CD8-positive, alpha-beta memory T cell (primary cell): ENCODE measurements around the gene TNRC6C. TPM values are rescaled to one million over a fixed set of nuclear protein-coding genes. Genes with fewer than 3 reads are reported as not detected.

Experiments used
- CTCF ChIA-PET: fragments of 350-600 bp; sonication (Branson Sonifier 250); formaldehyde crosslinking; loops from one replicate; lab custom pipeline; 2021; ENCODE audit warnings: antibody characterized with exemption; lab: Charles Lee
- POLR2A ChIA-PET: fragments of 350-600 bp; sonication (Branson Sonifier 250); formaldehyde crosslinking; loops from one replicate; lab custom pipeline; 2021; ENCODE audit warnings: antibody characterized with exemption; lab: Charles Lee
- DNase-seq, 5 donors: peaks; one replicate each; pipeline versions ENCODE4 v3.0.0 to v3.0.0-alpha.2; 2020 to 2022; ENCODE audit warnings: mixed read lengths in 1 of 5
- H3K27ac ChIP-seq: one replicate; pipeline ENCODE4 v1.7.0; 2013; ENCODE audit warnings: low read depth, mild to moderate bottlenecking, low read length, moderate library complexity
- H3K27me3 ChIP-seq: 2 replicates; pipeline ENCODE4 v1.7.0; 2013; ENCODE audit warnings: low read length, mild to moderate bottlenecking; ENCODE audit not compliant: insufficient read depth, poor library complexity, severe bottlenecking
- H3K36me3 ChIP-seq: 2 replicates; pipeline ENCODE4 v1.7.0; 2013; ENCODE audit warnings: mild to moderate bottlenecking, low read length, moderate library complexity; ENCODE audit not compliant: insufficient read depth
- H3K4me1 ChIP-seq: 2 replicates; pipeline ENCODE4 v1.7.0; 2013; ENCODE audit warnings: mild to moderate bottlenecking, low read length, moderate library complexity; ENCODE audit not compliant: insufficient read depth
- H3K4me3 ChIP-seq: 2 replicates; pipeline ENCODE4 v1.7.0; 2013; ENCODE audit warnings: mild to moderate bottlenecking, low read length
- H3K9me3 ChIP-seq: 2 replicates; pipeline ENCODE4 v1.7.0; 2013; ENCODE audit warnings: mild to moderate bottlenecking, low read length
- H3K27ac Mint-ChIP-seq, 8 donors: one replicate each; pipeline ENCODE4 v1.8.0; 2020 to 2021; ENCODE audit warnings: mixed read lengths in 8 of 8, mild to moderate bottlenecking in 6 of 8, inconsistent platforms in 3 of 8, moderate library complexity in 3 of 8
- H3K27me3 Mint-ChIP-seq, 2 donors: one replicate each; pipeline ENCODE4 v1.8.0; 2020 to 2021; ENCODE audit warnings: mixed read lengths in 2 of 2, mild to moderate bottlenecking in 1 of 2, moderate library complexity in 1 of 2
- H3K36me3 Mint-ChIP-seq, 3 donors: one replicate each; pipeline ENCODE4 v1.8.0; 2020 to 2021; ENCODE audit warnings: mixed read lengths in 3 of 3, inconsistent platforms in 1 of 3, mild to moderate bottlenecking in 1 of 3
- H3K4me1 Mint-ChIP-seq, 3 donors: one replicate each; pipeline ENCODE4 v1.8.0; 2020 to 2021; ENCODE audit warnings: mixed read lengths in 3 of 3, inconsistent platforms in 1 of 3, mild to moderate bottlenecking in 1 of 3
- H3K4me3 Mint-ChIP-seq, 7 donors: one replicate each; pipeline ENCODE4 v1.8.0; 2020 to 2021; ENCODE audit warnings: mixed read lengths in 7 of 7, mild to moderate bottlenecking in 6 of 7, moderate library complexity in 4 of 7, inconsistent platforms in 2 of 7
- H3K9me3 Mint-ChIP-seq, 5 donors: one replicate each; pipeline ENCODE4 v1.8.0; 2020 to 2022; ENCODE audit warnings: mixed read lengths in 5 of 5, mild to moderate bottlenecking in 3 of 5, moderate library complexity in 2 of 5, inconsistent platforms in 1 of 5
- polyA plus RNA-seq: library from polyadenylated mRNA; unstranded; fragments of 300-500 nt; fragmentation: Illumina TruSeq; gene quantifications from one replicate; pipeline ENCODE4 v1.2.3, GENCODE V29; 2021
- total RNA-seq, 2 experiments: library from RNA; stranded (reverse); gene quantifications; one replicate each; pipeline ENCODE4 v1.2.3, GENCODE V29; 2021

TNRC6C gene
- total and polyA plus RNA-seq, 3 experiments from 2014 or later: 7.4 to 28.1 (median 25.9) TPM

DNA sequence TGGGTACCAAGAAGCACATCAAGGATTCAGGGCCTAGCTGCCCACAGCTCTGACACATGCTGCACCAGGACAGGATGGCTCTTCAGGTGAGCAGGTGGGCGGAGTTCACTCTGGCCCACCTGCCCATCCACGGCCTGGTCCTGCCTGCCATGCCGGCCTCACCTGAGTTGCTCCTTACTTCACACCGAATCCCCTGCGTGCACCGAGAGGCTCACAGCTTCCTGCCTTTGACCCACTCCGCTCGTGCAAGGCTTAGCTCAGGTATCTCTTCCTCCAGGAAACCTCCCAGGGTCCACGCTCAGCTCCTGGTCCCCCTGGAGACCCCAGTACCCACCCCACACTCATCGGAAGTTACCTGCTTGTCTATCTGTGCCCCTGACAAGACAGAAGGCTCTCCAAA, 21.6 kb upstream of the TNRC6C start:
- H3K36me3 ChIP-seq: no peaks in the 10 kb centered on the region
- Mint-ChIP-seq H3K27me3 (peaks cover 5 to 13% of the 10 kb centered on the region in 2 donors), H3K4me1 (peaks cover 9 to 16% (median 14%) of the 10 kb centered on the region in 3 donors), H3K27ac (peak overlapping the region in 1 of 8 donors; percentile 47), H3K4me3 (no peak overlapping the region), H3K36me3 (no peaks in the 10 kb centered on the region), H3K9me3 (no peaks in the 10 kb centered on the region)
- no peak overlapping the region for H3K27ac ChIP-seq
- peaks cover 10% of the 10 kb centered on the region for H3K4me1 ChIP-seq
- no peak overlapping the region for H3K4me3 ChIP-seq
- H3K27me3 ChIP-seq: no peaks in the 10 kb centered on the region
- ChIA-PET POLR2A (no interaction called here), CTCF (no interaction called here)
- H3K9me3 ChIP-seq: no peaks in the 10 kb centered on the region
- DNase-seq: no peak

DNA sequence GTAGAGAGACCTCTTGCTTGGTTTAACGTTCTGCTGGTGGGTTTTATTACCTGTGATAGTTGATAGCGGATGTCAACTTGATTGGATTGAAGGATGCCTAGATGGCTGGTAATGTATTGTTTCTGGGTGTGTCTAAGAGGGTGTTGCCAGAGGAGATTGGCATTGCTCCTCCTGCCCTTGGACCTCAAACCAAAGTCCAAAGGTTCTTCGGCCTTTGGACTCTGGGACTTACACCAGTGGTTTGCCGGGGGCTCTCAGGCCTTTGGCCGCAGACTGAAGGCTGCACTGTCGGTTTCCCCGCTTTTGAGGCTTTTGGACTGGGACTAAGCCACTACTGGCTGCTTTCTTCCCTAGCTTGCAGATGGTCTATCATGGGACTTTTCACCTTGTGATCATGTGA, 17.5 kb upstream of the TNRC6C start:
- no peaks in the 10 kb centered on the region for H3K27me3 ChIP-seq

DNA sequence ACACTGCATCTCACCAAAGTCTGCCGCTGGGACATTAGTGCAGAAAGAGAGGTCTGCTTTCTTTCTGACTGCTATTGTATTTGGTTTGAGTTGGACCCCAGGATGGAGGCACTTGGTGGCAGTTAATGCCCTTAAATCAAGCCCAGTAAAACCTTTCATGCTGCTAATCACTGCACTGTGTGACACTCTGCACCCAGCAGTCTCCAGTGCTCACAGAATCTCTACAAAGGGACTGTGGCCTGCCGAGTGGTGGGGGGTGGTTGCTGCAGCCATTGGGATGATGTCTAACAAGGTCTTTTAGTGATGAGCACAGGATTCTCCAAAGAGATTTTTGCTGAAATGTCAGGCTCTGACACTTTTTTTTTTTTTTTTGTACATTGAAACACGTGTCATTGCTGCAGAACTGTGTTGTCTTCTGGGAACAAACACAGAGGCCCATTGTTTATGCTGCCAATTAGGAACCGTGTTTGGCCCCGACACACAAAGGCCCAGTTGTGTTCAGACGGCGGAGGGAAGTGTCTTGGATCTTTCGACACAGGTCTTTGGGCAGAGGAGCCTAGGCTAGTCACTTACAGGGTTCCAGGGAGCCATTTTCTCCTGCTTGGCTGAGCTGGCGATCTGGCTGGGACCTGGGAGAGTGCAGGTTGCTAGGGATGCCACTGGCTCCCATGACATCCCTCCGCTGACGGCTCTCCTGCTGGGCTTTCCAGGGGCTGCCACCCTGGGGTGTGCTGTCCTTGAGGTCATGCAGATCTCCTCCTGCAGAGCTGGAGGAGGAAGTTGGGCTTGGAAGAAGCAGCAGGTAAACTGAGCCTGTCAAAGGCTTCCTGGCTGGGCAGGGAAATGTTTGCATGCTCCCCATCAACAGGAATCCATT, 16.2 kb upstream of the TNRC6C start:
- Mint-ChIP-seq H3K4me1 (no peaks in the 10 kb centered on the region), H3K27ac (no peak overlapping the region), H3K4me3 (no peak overlapping the region), H3K9me3 (no peaks in the 10 kb centered on the region), H3K36me3 (peaks cover 0 to 2% (median 0%) of the 10 kb centered on the region in 3 donors), H3K27me3 (peaks cover 7 to 9% of the 10 kb centered on the region in 2 donors)
- H3K4me3 ChIP-seq: no peak overlapping the region
- no peaks in the 10 kb centered on the region for H3K36me3 ChIP-seq
- ChIA-PET POLR2A (no interaction called here), CTCF (no interaction called here)
- H3K27ac ChIP-seq: no peak overlapping the region
- DNase-seq: no peak
- no peaks in the 10 kb centered on the region for H3K27me3 ChIP-seq
- no peaks in the 10 kb centered on the region for H3K9me3 ChIP-seq
- H3K4me1 ChIP-seq: no peaks in the 10 kb centered on the region

More for the DNA sequence above, 17.5 kb upstream of the TNRC6C start:
- no peaks in the 10 kb centered on the region for H3K9me3 Mint-ChIP-seq
- Histone ChIP-seq H3K27ac (no peak overlapping the region), H3K4me3 (no peak overlapping the region), H3K9me3 (no peaks in the 10 kb centered on the region), H3K36me3 (no peaks in the 10 kb centered on the region), H3K4me1 (no peaks in the 10 kb centered on the region)
- H3K4me1 Mint-ChIP-seq: peaks cover 0 to under 1% (median under 1%) of the 10 kb centered on the region in 3 donors
- no peak for DNase-seq
- CTCF ChIA-PET: no interaction called here
- POLR2A ChIA-PET: no interaction called here
- H3K27ac Mint-ChIP-seq: no peak overlapping the region
- H3K27me3 Mint-ChIP-seq: peaks cover 6 to 9% of the 10 kb centered on the region in 2 donors
- H3K36me3 Mint-ChIP-seq: no peaks in the 10 kb centered on the region
- H3K4me3 Mint-ChIP-seq: no peak overlapping the region

DNA sequence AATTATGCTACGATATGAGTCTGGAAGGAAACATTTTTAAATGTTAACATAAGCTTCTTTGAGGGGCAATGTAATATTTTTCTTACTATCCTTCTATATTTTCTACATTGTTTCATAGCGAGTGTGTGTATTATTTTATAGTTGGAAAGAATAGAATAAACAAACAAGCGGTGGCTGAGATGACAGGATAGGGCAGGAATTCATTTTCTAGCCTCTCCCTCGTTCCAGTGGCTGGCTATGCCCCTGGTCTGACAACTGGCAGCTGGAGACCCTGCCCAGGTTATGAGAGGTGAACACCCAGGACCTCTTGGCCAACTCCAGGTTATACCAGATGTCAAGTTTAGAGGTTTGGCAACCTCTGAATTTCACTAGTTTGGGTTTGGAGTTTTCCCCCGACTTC, 14.5 kb upstream of the TNRC6C start:
- Histone ChIP-seq H3K9me3 (no peaks in the 10 kb centered on the region), H3K4me3 (no peak overlapping the region), H3K27me3 (no peaks in the 10 kb centered on the region), H3K4me1 (no peaks in the 10 kb centered on the region), H3K27ac (no peak overlapping the region), H3K36me3 (no peaks in the 10 kb centered on the region)
- ChIA-PET POLR2A (no interaction called here), CTCF (no interaction called here)
- no peak for DNase-seq
- no peak overlapping the region for H3K4me3 Mint-ChIP-seq
- peaks cover 5 to 15% of the 10 kb centered on the region in 2 donors for H3K27me3 Mint-ChIP-seq
- peaks cover 0 to 7% (median 0%) of the 10 kb centered on the region in 3 donors for H3K36me3 Mint-ChIP-seq
- no peaks in the 10 kb centered on the region for H3K4me1 Mint-ChIP-seq
- H3K9me3 Mint-ChIP-seq: peaks cover 0 to 3% (median 0%) of the 10 kb centered on the region in 5 donors
- no peak overlapping the region for H3K27ac Mint-ChIP-seq

DNA sequence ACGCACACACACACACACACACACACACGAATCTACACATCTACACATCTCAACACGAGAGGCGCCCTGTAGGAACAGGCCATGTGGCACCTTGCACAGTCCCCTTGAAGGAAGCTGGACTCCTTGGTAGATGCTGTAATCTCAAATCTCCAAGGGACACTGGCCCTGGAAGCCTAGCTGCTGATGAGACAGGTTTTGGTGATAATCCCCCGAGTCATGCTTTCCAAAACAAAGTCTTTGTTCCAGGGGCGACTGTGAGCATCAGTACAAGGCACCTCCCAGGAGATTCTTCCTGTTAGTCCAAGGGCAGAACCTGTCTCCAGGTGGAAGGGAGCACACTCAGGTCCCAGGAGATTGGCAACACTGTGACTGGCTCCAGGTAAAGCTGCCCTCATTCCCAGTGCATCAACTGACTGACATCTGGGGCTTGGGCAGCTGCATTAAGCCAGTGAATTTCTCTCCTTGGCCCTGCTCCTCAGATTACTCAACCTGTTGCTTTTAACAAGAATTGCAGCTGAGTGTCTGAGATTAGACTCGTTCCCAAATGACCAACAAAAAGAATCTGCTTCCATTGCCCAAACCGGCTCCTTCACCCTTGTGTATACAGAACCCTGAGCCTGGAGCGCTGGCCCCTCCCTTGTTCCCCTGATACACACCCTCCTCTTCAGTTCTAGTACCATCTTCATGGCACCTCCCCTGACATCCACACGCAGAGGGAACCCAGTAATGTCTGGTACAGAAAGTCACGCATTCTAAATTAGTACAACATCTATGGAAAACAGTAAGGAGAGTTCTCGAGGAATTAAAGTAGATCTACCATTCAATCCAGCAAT, 13.9 kb upstream of the TNRC6C start:
- Histone ChIP-seq H3K4me3 (no peak overlapping the region), H3K36me3 (no peaks in the 10 kb centered on the region), H3K9me3 (no peaks in the 10 kb centered on the region), H3K27ac (no peak overlapping the region), H3K27me3 (no peaks in the 10 kb centered on the region), H3K4me1 (no peaks in the 10 kb centered on the region)
- DNase-seq: no peak
- peaks cover 0 to 7% (median 0%) of the 10 kb centered on the region in 3 donors for H3K36me3 Mint-ChIP-seq
- H3K27me3 Mint-ChIP-seq: peaks cover 5 to 19% of the 10 kb centered on the region in 2 donors
- peaks cover 0 to 3% (median 0%) of the 10 kb centered on the region in 5 donors for H3K9me3 Mint-ChIP-seq
- H3K27ac Mint-ChIP-seq: no peak overlapping the region
- ChIA-PET CTCF (no interaction called here), POLR2A (no interaction called here)
- H3K4me3 Mint-ChIP-seq: no peak overlapping the region
- no peaks in the 10 kb centered on the region for H3K4me1 Mint-ChIP-seq

DNA sequence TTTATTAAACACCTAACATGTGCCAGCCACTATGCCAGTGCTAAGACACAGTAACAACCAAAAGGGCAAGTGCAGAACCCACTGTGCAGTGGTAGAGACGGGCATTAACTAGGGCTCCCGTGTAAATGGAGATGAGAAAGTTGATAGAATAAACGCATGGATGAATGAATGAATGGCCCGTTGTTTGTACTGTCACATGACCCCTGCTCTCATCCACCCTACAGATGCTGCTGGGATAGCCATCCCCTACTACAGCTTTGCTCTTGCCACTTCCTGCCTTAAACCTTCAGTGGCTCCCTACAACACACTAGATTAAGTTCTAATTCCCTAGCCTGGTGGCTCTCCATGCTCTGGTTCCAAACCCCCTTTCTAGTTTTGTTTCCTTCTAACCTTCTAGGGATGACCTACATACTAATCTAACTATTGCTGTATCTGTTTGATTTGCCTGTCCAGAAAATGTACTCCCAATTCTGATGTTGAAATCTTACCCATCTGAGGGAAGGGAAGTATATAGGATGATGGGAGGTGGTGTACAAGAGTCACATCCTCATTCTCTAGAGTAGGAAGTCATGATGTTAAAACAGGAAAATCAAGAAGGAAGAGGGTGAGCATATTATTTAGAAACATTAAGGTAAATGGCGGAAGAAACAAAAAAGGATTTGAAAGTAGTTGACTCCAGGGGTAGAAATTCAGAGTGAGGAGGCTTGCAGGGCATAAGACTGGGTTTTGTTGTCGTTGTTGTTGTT, 11.4 kb upstream of the TNRC6C start:
- no peaks in the 10 kb centered on the region for H3K9me3 ChIP-seq
- no peaks in the 10 kb centered on the region for H3K4me1 ChIP-seq
- peaks cover 2 to 19% of the 10 kb centered on the region in 2 donors for H3K27me3 Mint-ChIP-seq
- ChIA-PET POLR2A (no interaction called here), CTCF (no interaction called here)
- H3K36me3 ChIP-seq: no peaks in the 10 kb centered on the region
- DNase-seq: no peak
- no peak overlapping the region for H3K4me3 Mint-ChIP-seq
- H3K27me3 ChIP-seq: no peaks in the 10 kb centered on the region
- H3K4me3 ChIP-seq: no peak overlapping the region
- H3K27ac ChIP-seq: no peak overlapping the region
- peaks cover 0 to 7% (median 0%) of the 10 kb centered on the region in 3 donors for H3K36me3 Mint-ChIP-seq
- H3K27ac Mint-ChIP-seq: no peak overlapping the region
- H3K9me3 Mint-ChIP-seq: peaks cover 0 to 3% (median 0%) of the 10 kb centered on the region in 5 donors
- H3K4me1 Mint-ChIP-seq: peaks cover 1 to 2% (median 2%) of the 10 kb centered on the region in 3 donors

DNA sequence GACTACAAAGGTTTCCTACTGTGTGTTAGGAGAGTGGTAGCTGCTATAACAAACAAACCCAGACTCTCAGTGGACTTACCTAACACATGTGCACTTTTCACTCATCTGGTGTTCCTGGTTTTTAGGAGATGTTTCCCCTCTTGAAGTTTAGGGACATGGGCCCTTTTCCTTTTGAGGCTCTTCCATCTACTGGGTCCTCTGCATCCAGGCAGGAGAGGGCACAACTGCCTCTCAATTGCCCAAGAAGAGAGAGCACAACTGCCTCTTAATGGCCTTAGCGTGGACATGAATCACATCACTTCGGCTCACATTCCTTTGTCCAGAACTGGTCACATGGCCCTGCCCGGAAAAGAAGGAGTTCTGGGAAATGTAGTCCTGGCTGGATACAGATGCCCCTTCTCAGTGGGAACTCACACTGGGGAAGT, 9.8 kb upstream of the TNRC6C start:
- ChIA-PET POLR2A (interaction anchor here (0.7 to 1.2 kb wide), 2 partner anchors 10 to 538 kb away, joined by 3 to 4 read pairs; partner anchors contain the start of gene TNRC6C), CTCF (interaction anchor here (1.1 kb wide), 1 partner anchor 30 kb away, joined by 3 read pairs; no protein-coding TSS in a partner anchor)
- H3K36me3 Mint-ChIP-seq: peaks cover 0 to 7% (median 0%) of the 10 kb centered on the region in 3 donors
- H3K4me3 Mint-ChIP-seq: no peak overlapping the region
- no peak overlapping the region for H3K27ac Mint-ChIP-seq
- no peak for DNase-seq
- Histone ChIP-seq H3K27ac (no peak overlapping the region), H3K4me3 (no peak overlapping the region), H3K36me3 (no peaks in the 10 kb centered on the region), H3K4me1 (no peaks in the 10 kb centered on the region), H3K9me3 (no peaks in the 10 kb centered on the region), H3K27me3 (no peaks in the 10 kb centered on the region)
- peaks cover 7 to 8% (median 8%) of the 10 kb centered on the region in 3 donors for H3K4me1 Mint-ChIP-seq
- H3K27me3 Mint-ChIP-seq: peaks cover 8 to 19% of the 10 kb centered on the region in 2 donors
- H3K9me3 Mint-ChIP-seq: peaks cover 0 to 3% (median 0%) of the 10 kb centered on the region in 5 donors
